ENCODE data around the gene PLEKHO2.

The PLEKHO2 gene

GRCh38 chr15:64856429-64857145 lies 14.9 kb downstream of the PLEKHO2 start:
- DNase-seq, result peak; percentile 88

DNA sequence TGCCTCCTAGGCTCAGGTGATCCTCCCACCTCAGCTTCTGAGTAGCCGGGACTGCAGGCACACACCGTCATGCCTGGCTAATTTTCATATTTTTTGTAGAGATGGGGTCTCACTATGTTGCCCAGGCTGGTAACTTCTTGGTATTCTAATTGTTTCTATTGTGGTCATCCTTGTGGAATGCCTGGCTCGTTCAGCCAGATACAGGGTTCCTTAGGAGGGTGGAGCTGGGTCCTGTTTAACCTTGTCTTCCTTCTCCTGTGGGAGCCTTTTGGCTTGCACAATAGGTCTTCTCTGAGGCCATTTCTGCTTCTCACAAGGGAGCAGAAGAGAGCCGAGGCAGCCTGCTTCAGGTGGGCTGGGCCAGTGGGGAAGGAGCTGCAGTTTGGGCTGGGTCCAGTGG lies 15.7 kb downstream of the PLEKHO2 start:
- DNase-seq, result peak; percentile 43

GRCh38 chr15:64858021-64858575 lies 16.4 kb downstream of the PLEKHO2 start:
- peak; percentile 73 for DNase-seq

GRCh38 chr15:64859226-64859625 lies 17.5 kb downstream of the PLEKHO2 start:
- no peak for DNase-seq

GRCh38 chr15:64861331-64861730 lies 19.6 kb downstream of the PLEKHO2 start:
- DNase-seq, result no peak

- DNase-seq, result no peak
Measured at GRCh38 chr15:64861960-64862359, 20.2 kb downstream of the PLEKHO2 start.

DNA sequence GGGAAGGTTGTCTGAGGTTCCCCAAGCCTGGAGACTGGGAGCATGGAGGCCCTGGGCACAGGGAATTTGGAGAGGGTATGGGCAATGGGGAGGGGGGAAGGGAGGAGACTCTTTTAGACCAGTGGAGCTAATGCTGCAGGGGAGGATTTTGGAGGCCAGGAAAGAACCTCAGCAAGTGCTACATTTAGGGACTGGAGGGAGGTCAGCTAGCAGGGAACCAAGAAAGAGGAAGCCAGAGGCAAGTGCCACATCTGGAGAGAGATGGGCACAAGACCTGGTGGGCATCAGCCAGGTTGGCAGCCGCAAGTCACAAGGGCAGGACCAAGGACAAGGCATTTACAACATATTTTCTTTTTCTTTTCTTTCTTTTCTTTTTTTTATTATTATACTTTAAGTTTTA lies 20.7 kb downstream of the PLEKHO2 start:
- no peak for DNase-seq

DNA sequence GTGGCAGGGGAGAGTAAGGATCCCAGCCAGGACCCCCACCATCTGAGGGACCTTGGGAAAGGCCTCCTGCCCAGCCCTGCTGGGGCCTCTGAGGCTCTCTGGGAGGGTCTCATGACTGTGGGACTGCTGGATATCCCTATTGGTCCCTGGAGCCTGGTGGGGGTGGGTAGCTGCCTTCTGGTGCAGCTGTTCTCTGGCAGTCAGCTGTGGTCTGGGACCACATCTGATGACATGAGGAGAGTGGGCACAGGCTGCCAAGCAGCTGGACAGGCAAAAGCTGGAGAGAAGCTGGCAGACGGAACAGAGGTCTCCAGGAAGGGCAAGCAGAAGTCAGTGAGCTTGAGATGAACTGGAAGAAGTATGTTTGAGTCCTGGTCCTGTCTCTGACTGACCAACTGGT lies 22.4 kb downstream of the PLEKHO2 start:
- no peak for DNase-seq

GRCh38 chr15:64865126-64865997 lies 23.6 kb downstream of the PLEKHO2 start:
- no peak for DNase-seq

- peak; percentile 44 for DNase-seq
Measured at GRCh38 chr15:64865998-64866520, 24.3 kb downstream of the PLEKHO2 start.

DNA sequence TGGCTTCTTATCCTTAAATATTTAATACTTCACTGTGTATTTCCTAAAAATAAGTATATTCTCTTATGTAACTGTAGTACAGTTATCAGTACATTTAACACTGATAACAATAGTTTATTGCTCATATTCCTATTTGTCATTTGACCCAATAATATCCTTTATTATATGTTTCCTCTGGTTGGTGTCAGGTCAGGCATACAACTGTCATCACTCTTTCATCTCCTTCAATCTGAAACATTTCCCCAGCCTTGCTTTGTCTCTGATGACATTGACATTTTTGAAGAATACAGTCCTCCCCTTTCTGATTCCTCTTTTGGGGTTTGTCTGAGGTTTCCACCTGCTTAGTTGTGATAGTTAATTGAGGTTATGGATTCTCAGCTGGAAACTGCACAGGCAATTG lies 27.8 kb downstream of the PLEKHO2 start:
- DNase-seq, result no peak

DNA sequence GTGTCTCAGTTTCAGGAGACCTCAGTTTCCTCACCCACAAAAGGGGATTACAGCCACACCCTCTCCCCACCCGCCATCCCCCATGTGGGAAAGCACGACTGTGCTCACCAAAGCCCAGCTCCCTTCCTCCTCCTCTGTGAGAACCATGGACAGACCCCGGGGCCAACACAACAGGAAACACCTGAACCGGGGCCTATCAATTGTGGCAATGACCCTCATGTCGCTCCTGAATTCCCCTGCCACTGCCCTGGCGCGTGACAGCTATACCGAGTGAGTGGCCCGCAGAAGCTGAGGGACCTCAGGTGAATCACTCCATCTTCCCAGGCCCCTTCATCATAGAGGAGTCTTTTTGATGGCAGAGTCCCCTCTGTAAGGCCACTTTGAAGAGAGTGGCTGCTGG lies 28.6 kb downstream of the PLEKHO2 start:
- no peak for DNase-seq

DNA sequence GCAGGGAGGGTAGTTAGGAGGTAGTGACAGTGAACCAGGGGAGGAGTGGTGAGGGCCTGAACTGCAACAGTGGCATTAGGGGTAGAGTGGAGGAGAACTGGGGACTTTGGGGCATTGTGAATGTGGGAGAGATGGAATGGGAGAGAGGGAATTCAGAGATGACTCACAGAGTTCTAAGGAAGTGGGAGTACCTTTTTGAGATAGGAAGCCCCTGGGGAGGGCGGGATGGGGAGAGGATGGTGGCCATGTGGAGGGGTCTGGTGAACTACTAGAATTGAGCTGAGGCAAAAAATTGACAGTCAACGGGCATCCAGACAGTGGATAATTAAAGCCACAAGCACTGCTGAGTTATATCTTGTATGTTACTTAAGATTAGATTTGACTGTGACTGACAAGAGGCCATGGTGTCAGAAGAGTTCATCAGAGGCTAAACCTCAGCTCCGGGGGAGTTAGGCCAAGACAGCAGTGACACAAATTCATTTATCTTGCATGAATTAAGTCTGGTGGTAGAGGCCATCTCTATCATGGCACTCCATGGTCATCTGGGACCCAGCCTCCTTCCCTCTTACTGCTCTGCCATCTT lies 34.0 kb downstream of the PLEKHO2 start:
- DNase-seq, result no peak

DNA sequence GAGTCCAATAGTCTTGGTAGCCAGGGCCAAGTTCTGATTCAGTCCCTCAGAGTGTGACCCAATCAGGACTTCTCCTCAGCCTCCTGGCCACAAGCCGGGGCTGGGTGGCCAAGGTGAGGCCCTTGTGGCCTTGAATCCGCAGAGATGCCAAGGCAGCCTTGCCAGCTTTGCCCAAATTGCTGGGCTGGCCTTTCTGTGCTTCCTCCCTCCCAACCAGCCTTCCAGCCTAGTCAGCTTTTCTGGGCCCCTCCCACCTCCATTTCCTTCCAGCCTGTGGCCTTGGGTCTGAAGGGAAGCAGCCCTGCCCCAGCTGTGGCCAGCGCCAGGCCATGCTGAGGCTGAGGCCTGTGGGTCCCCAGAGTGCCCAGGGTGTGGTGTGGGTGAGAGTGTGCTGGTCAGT lies 35.7 kb downstream of the PLEKHO2 start:
- DNase-seq, result no peak

DNA sequence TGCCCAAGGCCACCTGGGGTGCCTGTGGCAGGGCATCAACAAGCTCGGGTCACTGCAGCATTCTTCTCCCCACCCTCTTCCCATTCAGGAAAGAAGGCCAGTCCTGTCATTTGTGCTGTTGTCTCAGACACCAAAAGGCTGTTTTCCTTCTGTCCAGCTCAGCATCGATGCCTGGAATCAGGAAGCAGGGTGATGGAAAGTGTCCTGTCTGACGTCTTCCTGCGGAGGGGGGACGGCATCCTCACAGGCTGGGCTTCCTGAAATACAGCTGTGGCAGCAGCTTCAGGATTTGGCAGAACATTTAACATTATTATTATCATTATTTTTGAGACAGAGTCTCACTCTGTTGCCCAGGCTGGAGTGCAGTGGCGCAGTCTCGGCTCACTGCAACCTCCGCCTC lies 37.0 kb downstream of the PLEKHO2 start:
- no peak for DNase-seq

DNA sequence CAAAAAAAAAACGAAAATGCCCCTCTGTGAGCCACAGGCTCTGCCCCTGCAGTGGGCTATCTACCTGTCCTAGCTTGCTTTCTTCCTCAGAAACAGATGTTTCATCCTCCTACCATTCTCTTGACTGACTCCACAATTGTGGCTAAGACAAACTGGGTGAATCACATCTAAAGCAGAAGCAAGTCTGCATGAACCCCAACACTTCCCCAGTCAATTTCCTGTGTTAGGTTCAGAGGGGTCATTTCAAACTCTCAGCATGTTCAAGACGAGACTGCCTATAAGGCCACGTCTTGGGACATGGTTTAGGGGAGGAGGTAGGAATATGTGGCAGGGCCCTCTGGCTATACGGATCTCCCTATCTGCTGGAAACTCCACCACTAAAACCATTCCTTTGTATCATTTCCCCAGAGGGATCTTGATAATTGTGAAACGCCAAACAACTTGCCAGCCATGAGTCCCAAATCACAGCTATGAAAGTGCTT lies 41.4 kb downstream of the PLEKHO2 start:
- no peak for DNase-seq

- DNase-seq, result peak; percentile 67
Measured at GRCh38 chr15:64883997-64884511, 42.3 kb downstream of the PLEKHO2 start.

DNA sequence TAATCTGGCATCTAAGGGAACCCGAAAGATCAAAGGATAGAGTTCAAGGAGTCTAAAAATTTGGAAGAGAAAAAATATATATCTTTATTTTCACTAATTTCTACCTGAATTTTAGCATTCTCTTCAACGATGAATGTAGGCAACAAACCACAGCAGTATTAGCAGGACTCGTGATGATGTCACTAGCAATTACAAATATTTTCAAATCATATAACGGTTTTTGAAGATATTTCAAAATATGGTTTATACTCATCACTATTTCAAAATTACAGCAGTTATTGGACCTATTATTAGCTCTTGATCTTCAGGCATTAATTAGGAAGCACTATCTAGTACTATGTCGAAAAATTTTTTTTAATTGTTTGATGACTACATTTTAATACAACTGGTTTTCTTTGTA lies 43.0 kb downstream of the PLEKHO2 start:
- DNase-seq, result no peak

GRCh38 chr15:64888336-64888735 lies 46.6 kb downstream of the PLEKHO2 start:
- no peak for DNase-seq

GRCh38 chr15:64891561-64891960 lies 49.8 kb downstream of the PLEKHO2 start:
- no peak for DNase-seq

GRCh38 chr15:64892847-64893403 lies 51.2 kb downstream of the PLEKHO2 start:
- DNase-seq, result no peak
